Thyroid gland (tissue), 4 donors: Measurements from ENCODE around the gene ANGPTL8.

Experiments used
- CTCF ChIP-seq, 6 experiments: fragments of 200-600 bp in 3 of 6; fragments of 450-650 bp in 3 of 6; sonication (generic) in 3 of 6; IDR thresholded peaks; one replicate each; pipeline ENCODE4 v1.5.1; 2016 to 2019; ENCODE audit warnings: antibody characterized with exemption in 6 of 6, mild to moderate bottlenecking in 2 of 6, inconsistent platforms in 1 of 6, moderate library complexity in 1 of 6
- POLR2A ChIP-seq, 2 donors: fragments of 450-650 bp; IDR thresholded peaks; one replicate each; pipeline ENCODE4 v1.6.1; 2017; ENCODE audit warnings: antibody characterized with exemption in 2 of 2, mild to moderate bottlenecking in 2 of 2, moderate library complexity in 1 of 2

- no peak for TF ChIP-seq CTCF (IDR thresholded peaks at IDR 0.05)
- no peak for TF ChIP-seq POLR2A (IDR thresholded peaks at IDR 0.05)
Observed at GRCh38 chr19:11248852-11249251, 9.4 kb downstream of the ANGPTL8 start.
